Hepatocyte (in vitro differentiated cells): Measurements from ENCODE around the gene EXOC7. TPM values are rescaled to one million over a fixed set of nuclear protein-coding genes. Genes with fewer than 3 reads are reported as not detected.
"Not testable (repeated sequence)": the region's sequence is repeated elsewhere in the genome, so short reads cannot be mapped to it uniquely, and the experiment has no call there.

Experiments
- DNase-seq: peaks from one replicate; pipeline ENCODE4 v3.0.0-alpha.2; 2016; ENCODE audit warnings: low spot score
- H2AFZ ChIP-seq: fragments of 200-600 bp; sonication (generic); 2 replicates; pipeline ENCODE4 v1.6.0; 2016; ENCODE audit warnings: antibody characterized with exemption, mild to moderate bottlenecking
- H3K27ac ChIP-seq: fragments of 200-600 bp; sonication (generic); 2 replicates; pipeline ENCODE4 v1.5.1; 2016; ENCODE audit warnings: mild to moderate bottlenecking
- H3K27me3 ChIP-seq: fragments of 200-600 bp; sonication (generic); 2 replicates; pipeline ENCODE4 v1.6.1; 2016
- H3K36me3 ChIP-seq: fragments of 200-600 bp; sonication (generic); replicated peaks from 2 replicates; pipeline ENCODE4 v1.5.1; 2016; ENCODE audit warnings: low read depth; ENCODE audit not compliant: insufficient read depth
- H3K4me1 ChIP-seq: fragments of 200-600 bp; sonication (generic); 2 replicates; pipeline ENCODE4 v1.5.1; 2016; ENCODE audit warnings: mild to moderate bottlenecking, moderate library complexity; ENCODE audit not compliant: insufficient read depth
- H3K4me2 ChIP-seq: fragments of 200-600 bp; sonication (generic); 2 replicates; pipeline ENCODE4 v1.6.0; 2016
- H3K4me3 ChIP-seq: fragments of 200-600 bp; sonication (generic); 2 replicates; pipeline ENCODE4 v1.5.1; 2016; ENCODE audit warnings: mild to moderate bottlenecking
- H3K79me2 ChIP-seq: fragments of 200-600 bp; sonication (generic); 2 replicates; pipeline ENCODE4 v1.6.0; 2017; ENCODE audit warnings: mild to moderate bottlenecking
- H3K9me2 ChIP-seq: fragments of 200-600 bp; sonication (generic); replicated peaks from 2 replicates; pipeline ENCODE4 v1.6.0; 2017; ENCODE audit warnings: mild to moderate bottlenecking; ENCODE audit not compliant: insufficient read depth
- H3K9me3 ChIP-seq: fragments of 200-600 bp; sonication (generic); 2 replicates; pipeline ENCODE4 v1.5.1; 2016; ENCODE audit warnings: low read depth, mild to moderate bottlenecking
- H4K20me1 ChIP-seq: fragments of 200-600 bp; sonication (generic); 2 replicates; pipeline ENCODE4 v1.6.0; 2016; ENCODE audit warnings: mild to moderate bottlenecking; ENCODE audit not compliant: insufficient read depth, poor library complexity, severe bottlenecking
- EZH2 ChIP-seq: fragments of 200-600 bp; sonication (generic); IDR thresholded peaks from 2 replicates; pipeline ENCODE4 v1.6.1; 2016; ENCODE audit warnings: antibody characterized with exemption, mild to moderate bottlenecking, borderline replicate concordance
- EZH2phosphoT487 ChIP-seq: fragments of 200-600 bp; sonication (generic); IDR thresholded peaks from one replicate; pipeline ENCODE4 v1.6.1; 2018; ENCODE audit warnings: antibody characterized with exemption, mild to moderate bottlenecking, low read depth, moderate library complexity; ENCODE audit not compliant: unreplicated experiment, severe bottlenecking
- WGBS: methylation state at CpG from one replicate; pipeline ENCODE4 v1.1.6; 2016; ENCODE audit warnings: low lambda C conversion rate; ENCODE audit errors: missing lambda C conversion rate; 5-methylcytosine and 5-hydroxymethylcytosine counted together
- polyA plus RNA-seq: library from polyadenylated mRNA; unstranded; fragments of >200 nt; fragmentation: Nextera tagmentation; extraction: Ambion mirVana; gene quantifications from 2 replicates; pipeline ENCODE4 v1.2.1, GENCODE V29; 2016
- total RNA-seq: library from RNA; depleted of rRNA; stranded (reverse); fragments of >200 nt; gene quantifications from 2 replicates; pipeline ENCODE4 v1.2.3, GENCODE V29; 2014
- TF ChIP-seq, protein P1 (sequence below): fragments of 200-600 bp; sonication (generic); IDR thresholded peaks from 2 replicates; pipeline ENCODE4 v1.5.1; 2016; ENCODE audit warnings: antibody characterized with exemption, mild to moderate bottlenecking; ENCODE audit not compliant: poor library complexity

EXOC7 gene
- total and polyA plus RNA-seq, 2 experiments from 2014 or later: 92.9 to 95.6 TPM

DNA sequence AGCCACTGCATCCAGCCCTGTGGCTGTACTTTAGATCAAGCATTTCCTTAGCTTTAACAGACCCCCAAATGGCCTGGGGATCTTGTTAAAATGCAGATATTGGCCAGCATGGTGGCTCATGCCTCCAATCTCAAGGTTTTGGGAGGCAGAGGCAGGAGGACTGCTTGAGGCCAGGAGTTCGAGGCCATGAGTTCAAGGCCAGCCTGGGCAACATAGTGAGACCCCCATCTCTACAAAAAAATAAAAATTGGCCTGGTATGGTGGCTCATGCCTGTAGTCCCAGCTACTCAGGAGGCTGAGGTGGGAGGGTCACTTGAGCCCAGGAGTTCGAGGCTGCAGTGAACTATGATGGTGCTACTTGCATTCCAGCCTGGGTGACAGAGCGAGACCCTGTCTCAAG is 60.7 kb downstream of the EXOC7 start:
- not testable (repeated sequence) for H3K36me3 ChIP-seq, H3K27me3 ChIP-seq, H3K79me2 ChIP-seq, DNase-seq, H2AFZ ChIP-seq, H3K4me2 ChIP-seq, H3K4me1 ChIP-seq, H3K4me3 ChIP-seq, H3K9me2 ChIP-seq, H3K27ac ChIP-seq, H3K9me3 ChIP-seq, H4K20me1 ChIP-seq
- 98% methylated on average over 3 of the region's 3 CpGs for WGBS

DNA sequence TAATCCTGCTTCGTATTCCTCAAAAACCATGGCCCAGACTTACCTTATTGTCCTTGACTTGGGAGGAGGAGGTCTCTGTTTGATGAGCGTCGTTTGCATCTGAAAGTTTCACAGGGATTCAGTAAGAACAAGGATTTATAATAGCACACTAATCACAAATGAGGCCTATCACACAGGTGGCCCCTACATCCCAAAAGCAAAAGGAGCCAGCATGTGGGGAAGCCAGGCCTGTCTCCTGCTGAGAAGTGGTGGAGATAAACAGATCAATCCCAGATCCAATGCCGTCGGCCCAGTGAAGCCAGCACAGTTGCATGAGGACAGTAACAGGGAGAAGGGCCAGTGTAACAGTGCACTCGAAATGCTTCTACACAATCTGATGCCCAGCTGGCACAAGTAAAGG is 63.2 kb downstream of the EXOC7 start:
- no peak overlapping the region for H3K27ac ChIP-seq
- no peak overlapping the region for H3K4me2 ChIP-seq
- no peaks in the 10 kb centered on the region for H3K79me2 ChIP-seq
- 83% methylated on average over 6 of the region's 6 CpGs for whole genome bisulfite sequencing
- H3K36me3 ChIP-seq: no peaks in the 10 kb centered on the region
- H4K20me1 ChIP-seq: no peaks in the 10 kb centered on the region
- H3K9me2 ChIP-seq: no peaks in the 10 kb centered on the region
- H2AFZ ChIP-seq: no peak overlapping the region
- DNase-seq: no peak
- no peak overlapping the region for H3K4me3 ChIP-seq
- H3K27me3 ChIP-seq: no peaks in the 10 kb centered on the region
- H3K4me1 ChIP-seq: peaks cover 5% of the 10 kb centered on the region
- TF ChIP-seq, protein P1, sequence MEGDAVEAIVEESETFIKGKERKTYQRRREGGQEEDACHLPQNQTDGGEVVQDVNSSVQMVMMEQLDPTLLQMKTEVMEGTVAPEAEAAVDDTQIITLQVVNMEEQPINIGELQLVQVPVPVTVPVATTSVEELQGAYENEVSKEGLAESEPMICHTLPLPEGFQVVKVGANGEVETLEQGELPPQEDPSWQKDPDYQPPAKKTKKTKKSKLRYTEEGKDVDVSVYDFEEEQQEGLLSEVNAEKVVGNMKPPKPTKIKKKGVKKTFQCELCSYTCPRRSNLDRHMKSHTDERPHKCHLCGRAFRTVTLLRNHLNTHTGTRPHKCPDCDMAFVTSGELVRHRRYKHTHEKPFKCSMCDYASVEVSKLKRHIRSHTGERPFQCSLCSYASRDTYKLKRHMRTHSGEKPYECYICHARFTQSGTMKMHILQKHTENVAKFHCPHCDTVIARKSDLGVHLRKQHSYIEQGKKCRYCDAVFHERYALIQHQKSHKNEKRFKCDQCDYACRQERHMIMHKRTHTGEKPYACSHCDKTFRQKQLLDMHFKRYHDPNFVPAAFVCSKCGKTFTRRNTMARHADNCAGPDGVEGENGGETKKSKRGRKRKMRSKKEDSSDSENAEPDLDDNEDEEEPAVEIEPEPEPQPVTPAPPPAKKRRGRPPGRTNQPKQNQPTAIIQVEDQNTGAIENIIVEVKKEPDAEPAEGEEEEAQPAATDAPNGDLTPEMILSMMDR: no peak
- no peak for TF ChIP-seq EZH2phosphoT487
- no peak for TF ChIP-seq EZH2
- no peaks in the 10 kb centered on the region for H3K9me3 ChIP-seq

DNA sequence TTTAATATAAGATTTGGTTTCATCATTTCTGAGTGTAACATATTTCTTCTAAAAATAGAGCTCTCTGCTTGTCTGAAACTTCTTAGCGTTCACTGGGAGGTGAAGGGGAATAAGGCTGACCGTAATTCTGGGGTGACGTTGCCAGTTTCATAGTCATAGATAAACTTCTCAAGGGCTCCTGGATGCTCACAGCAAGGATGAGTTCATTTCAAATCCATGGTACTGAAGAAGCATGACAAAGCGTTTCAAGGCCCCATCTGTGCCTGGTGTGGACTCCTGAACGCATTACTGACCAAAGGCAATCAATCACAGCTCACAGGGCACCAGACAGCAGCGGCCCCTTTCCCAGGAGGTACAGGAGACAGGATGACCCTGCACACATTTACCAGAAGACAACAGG is 64.5 kb downstream of the EXOC7 start:
- no peak for DNase-seq
- no peak overlapping the region for H3K4me2 ChIP-seq
- WGBS: 93% methylated on average over 6 of the region's 6 CpGs
- no peaks in the 10 kb centered on the region for H3K36me3 ChIP-seq
- H3K4me1 ChIP-seq: peaks cover 5% of the 10 kb centered on the region
- no peak overlapping the region for H3K27ac ChIP-seq
- no peaks in the 10 kb centered on the region for H4K20me1 ChIP-seq
- no peaks in the 10 kb centered on the region for H3K79me2 ChIP-seq
- no peaks in the 10 kb centered on the region for H3K9me3 ChIP-seq
- H2AFZ ChIP-seq: no peak overlapping the region
- H3K27me3 ChIP-seq: no peaks in the 10 kb centered on the region
- TF ChIP-seq EZH2phosphoT487 (no peak), EZH2 (no peak)
- TF ChIP-seq, protein P1: no peak
- no peak overlapping the region for H3K4me3 ChIP-seq
- H3K9me2 ChIP-seq: no peaks in the 10 kb centered on the region

DNA sequence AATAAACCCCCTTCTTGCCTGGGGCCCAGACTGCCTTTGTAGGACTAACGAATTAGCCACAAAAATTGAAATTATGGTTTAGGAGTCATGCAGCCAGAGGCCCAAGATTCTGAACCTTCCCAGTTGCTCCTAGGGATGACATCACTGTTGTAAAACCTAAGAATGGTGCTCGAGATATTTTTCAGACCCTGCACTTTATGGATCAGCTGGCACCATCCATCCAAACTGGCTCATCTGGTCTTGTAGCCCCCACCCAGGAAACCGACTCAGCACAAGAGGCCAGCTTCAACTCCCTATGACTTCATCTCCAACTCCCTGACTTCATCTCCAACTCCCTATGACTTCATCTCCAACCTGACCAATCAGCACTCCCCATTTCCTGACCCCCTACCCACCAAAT is 65.5 kb downstream of the EXOC7 start:
- Histone ChIP-seq H3K9me2 (no peaks in the 10 kb centered on the region), H3K27ac (no peak overlapping the region)
- WGBS: 71% methylated on average over 3 of the region's 3 CpGs

More for the DNA sequence above, 65.5 kb downstream of the EXOC7 start:
- Histone ChIP-seq H3K27me3 (no peaks in the 10 kb centered on the region), H2AFZ (no peak overlapping the region), H4K20me1 (no peaks in the 10 kb centered on the region), H3K36me3 (no peaks in the 10 kb centered on the region), H3K4me2 (no peak overlapping the region), H3K4me1 (peaks cover 5% of the 10 kb centered on the region), H3K4me3 (no peak overlapping the region), H3K79me2 (no peaks in the 10 kb centered on the region), H3K9me3 (no peaks in the 10 kb centered on the region)
- no peak for DNase-seq
- TF ChIP-seq, protein P1: no peak
- TF ChIP-seq EZH2 (no peak), EZH2phosphoT487 (no peak)
